T-helper 2 cell treated with Interferon-gamma antibody and Interleukin-4, amounts not matched to agents 5 μg/mL and 100 μg/mL, for 36 hours (primary cell): ENCODE measurements around the gene C2orf72.
A peak's percentile ranks its signal among the peaks of the same experiment; 100 is the strongest.

Experiments
- DNase-seq: peaks from one replicate; pipeline ENCODE4 v3.0.0; 2021; ENCODE audit warnings: low spot score
- H3K27ac Mint-ChIP-seq: one replicate; pipeline ENCODE4 v1.8.0; 2021; ENCODE audit warnings: mild to moderate bottlenecking, mixed read lengths
- H3K27me3 Mint-ChIP-seq: one replicate; pipeline ENCODE4 v1.8.0; 2021; ENCODE audit warnings: low read depth, mixed read lengths
- H3K36me3 Mint-ChIP-seq: one replicate; pipeline ENCODE4 v1.8.0; 2021; ENCODE audit warnings: low read depth, mixed read lengths
- H3K4me1 Mint-ChIP-seq: one replicate; pipeline ENCODE4 v1.8.0; 2021; ENCODE audit warnings: low read depth, mixed read lengths
- H3K4me3 Mint-ChIP-seq: one replicate; pipeline ENCODE4 v1.8.0; 2022; ENCODE audit warnings: mild to moderate bottlenecking, moderate library complexity, mixed read lengths
- H3K9me3 Mint-ChIP-seq: one replicate; pipeline ENCODE4 v1.8.0; 2021; ENCODE audit warnings: mixed read lengths

C2orf72 gene

GRCh38 chr2:231028889-231029288 lies 8.4 kb upstream of the C2orf72 start:
- peaks cover 33% of the 10 kb centered on the region for H3K27me3 Mint-ChIP-seq
- H3K9me3 Mint-ChIP-seq, result no peaks in the 10 kb centered on the region
- H3K36me3 Mint-ChIP-seq, result no peaks in the 10 kb centered on the region
- no peak overlapping the region for H3K4me3 Mint-ChIP-seq
- H3K27ac Mint-ChIP-seq, result no peak overlapping the region
- no peaks in the 10 kb centered on the region for H3K4me1 Mint-ChIP-seq
- no peak for DNase-seq

- Mint-ChIP-seq H3K36me3 (no peaks in the 10 kb centered on the region), H3K9me3 (no peaks in the 10 kb centered on the region), H3K4me3 (no peak overlapping the region), H3K4me1 (no peaks in the 10 kb centered on the region), H3K27me3 (peaks cover 40% of the 10 kb centered on the region), H3K27ac (no peak overlapping the region)
- DNase-seq, result no peak
Observed at GRCh38 chr2:231029563-231029962, 7.8 kb upstream of the C2orf72 start.

GRCh38 chr2:231030725-231031124 lies 6.6 kb upstream of the C2orf72 start:
- peaks cover 45% of the 10 kb centered on the region for H3K27me3 Mint-ChIP-seq

GRCh38 chr2:231032575-231033140 lies 4.7 kb upstream of the C2orf72 start:
- Mint-ChIP-seq H3K4me1 (peaks cover 2% of the 10 kb centered on the region), H3K9me3 (no peaks in the 10 kb centered on the region), H3K4me3 (no peak overlapping the region), H3K27ac (no peak overlapping the region), H3K36me3 (no peaks in the 10 kb centered on the region), H3K27me3 (peaks cover 53% of the 10 kb centered on the region)
- no peak for DNase-seq

More at GRCh38 chr2:231030725-231031124, 6.6 kb upstream of the C2orf72 start:
- Mint-ChIP-seq H3K4me3 (no peak overlapping the region), H3K9me3 (no peaks in the 10 kb centered on the region), H3K36me3 (no peaks in the 10 kb centered on the region), H3K4me1 (no peaks in the 10 kb centered on the region), H3K27ac (no peak overlapping the region)
- DNase-seq, result no peak

- Mint-ChIP-seq H3K4me1 (peaks cover 2% of the 10 kb centered on the region), H3K4me3 (no peak overlapping the region), H3K27me3 (peaks cover 56% of the 10 kb centered on the region), H3K36me3 (no peaks in the 10 kb centered on the region), H3K9me3 (no peaks in the 10 kb centered on the region), H3K27ac (no peak overlapping the region)
- DNase-seq, result no peak
Observed at GRCh38 chr2:231033147-231034132, 3.9 kb upstream of the C2orf72 start.

GRCh38 chr2:231034291-231034882 lies 2.9 kb upstream of the C2orf72 start:
- H3K27me3 Mint-ChIP-seq, result peaks cover 65% of the 10 kb centered on the region
- peaks cover 2% of the 10 kb centered on the region for H3K4me1 Mint-ChIP-seq
- H3K9me3 Mint-ChIP-seq, result no peaks in the 10 kb centered on the region
- H3K36me3 Mint-ChIP-seq, result no peaks in the 10 kb centered on the region
- no peak for DNase-seq
- no peak overlapping the region for H3K4me3 Mint-ChIP-seq
- H3K27ac Mint-ChIP-seq, result no peak overlapping the region

- Mint-ChIP-seq H3K27ac (no peak overlapping the region), H3K27me3 (peaks cover 81% of the 10 kb centered on the region), H3K4me3 (peak overlapping the region; percentile 58), H3K4me1 (peaks cover 2% of the 10 kb centered on the region), H3K9me3 (no peaks in the 10 kb centered on the region), H3K36me3 (no peaks in the 10 kb centered on the region)
- no peak for DNase-seq
Observed at GRCh38 chr2:231036131-231036530, 1.2 kb upstream of the C2orf72 start.

- DNase-seq, result no peak
- no peaks in the 10 kb centered on the region for H3K9me3 Mint-ChIP-seq
- H3K27me3 Mint-ChIP-seq, result peaks cover 81% of the 10 kb centered on the region
- no peak overlapping the region for H3K27ac Mint-ChIP-seq
- H3K4me3 Mint-ChIP-seq, result peak overlapping the region; percentile 58
- no peaks in the 10 kb centered on the region for H3K36me3 Mint-ChIP-seq
- peaks cover 2% of the 10 kb centered on the region for H3K4me1 Mint-ChIP-seq
Observed at GRCh38 chr2:231036578-231037106, 681 bp upstream of the C2orf72 start.

- no peak overlapping the region for H3K27ac Mint-ChIP-seq
- H3K27me3 Mint-ChIP-seq, result peaks cover 82% of the 10 kb centered on the region
- no peak overlapping the region for H3K4me3 Mint-ChIP-seq
- no peaks in the 10 kb centered on the region for H3K36me3 Mint-ChIP-seq
- DNase-seq, result no peak
- H3K9me3 Mint-ChIP-seq, result no peaks in the 10 kb centered on the region
- peaks cover 2% of the 10 kb centered on the region for H3K4me1 Mint-ChIP-seq
Observed at GRCh38 chr2:231037731-231038482, 584 bp downstream of the C2orf72 start.

GRCh38 chr2:231038483-231039293 lies 1.4 kb downstream of the C2orf72 start:
- no peak for DNase-seq
- H3K4me3 Mint-ChIP-seq, result peak overlapping the region; percentile 66
- H3K4me1 Mint-ChIP-seq, result peaks cover 2% of the 10 kb centered on the region
- peaks cover 81% of the 10 kb centered on the region for H3K27me3 Mint-ChIP-seq
- no peak overlapping the region for H3K27ac Mint-ChIP-seq
- no peaks in the 10 kb centered on the region for H3K9me3 Mint-ChIP-seq
- H3K36me3 Mint-ChIP-seq, result no peaks in the 10 kb centered on the region

- Mint-ChIP-seq H3K27me3 (peaks cover 75% of the 10 kb centered on the region), H3K27ac (no peak overlapping the region), H3K36me3 (no peaks in the 10 kb centered on the region), H3K9me3 (no peaks in the 10 kb centered on the region), H3K4me3 (no peak overlapping the region), H3K4me1 (peaks cover 2% of the 10 kb centered on the region)
- DNase-seq, result no peak
Observed at GRCh38 chr2:231039294-231039664, 2.0 kb downstream of the C2orf72 start.

GRCh38 chr2:231039821-231040364 lies 2.6 kb downstream of the C2orf72 start:
- Mint-ChIP-seq H3K9me3 (no peaks in the 10 kb centered on the region), H3K27me3 (peaks cover 69% of the 10 kb centered on the region), H3K4me3 (no peak overlapping the region), H3K27ac (no peak overlapping the region), H3K36me3 (no peaks in the 10 kb centered on the region), H3K4me1 (peaks cover 2% of the 10 kb centered on the region)
- no peak for DNase-seq
